ENCODE results near the gene SLC22A7. TPM values are rescaled to one million over a fixed set of nuclear protein-coding genes. Genes with fewer than 3 reads are reported as not detected.

SLC22A7 gene
- total RNA-seq, 1 experiment from 2014 or later: not detected

GRCh38 chr6:43282636-43283513 lies 15.2 kb upstream of the SLC22A7 start:
- DNase-seq (ENCODE audit: low read depth): no peak

- DNase-seq (ENCODE audit: low read depth): no peak
Measured at GRCh38 chr6:43283514-43283901, 14.6 kb upstream of the SLC22A7 start.

- DNase-seq (ENCODE audit: low read depth): no peak
Measured at GRCh38 chr6:43283905-43284304, 14.2 kb upstream of the SLC22A7 start.

- no peak for DNase-seq (ENCODE audit: low read depth)
Measured at GRCh38 chr6:43284991-43285781, 12.9 kb upstream of the SLC22A7 start.

- DNase-seq (ENCODE audit: low read depth): no peak
Measured at GRCh38 chr6:43285832-43286231, 12.2 kb upstream of the SLC22A7 start.

GRCh38 chr6:43286456-43286979 lies 11.5 kb upstream of the SLC22A7 start:
- no peak for DNase-seq (ENCODE audit: low read depth)

GRCh38 chr6:43286980-43287716 lies 10.9 kb upstream of the SLC22A7 start:
- DNase-seq (ENCODE audit: low read depth): no peak

- no peak for DNase-seq (ENCODE audit: low read depth)
Measured at GRCh38 chr6:43287717-43288679, 10.1 kb upstream of the SLC22A7 start.

- DNase-seq (ENCODE audit: low read depth): no peak
Measured at GRCh38 chr6:43290339-43290904, 7.6 kb upstream of the SLC22A7 start.

GRCh38 chr6:43290905-43291355 lies 7.1 kb upstream of the SLC22A7 start:
- no peak for DNase-seq (ENCODE audit: low read depth)

GRCh38 chr6:43291708-43292107 lies 6.4 kb upstream of the SLC22A7 start:
- no peak for DNase-seq (ENCODE audit: low read depth)

GRCh38 chr6:43292341-43292740 lies 5.7 kb upstream of the SLC22A7 start:
- DNase-seq (ENCODE audit: low read depth): no peak

- no peak for DNase-seq (ENCODE audit: low read depth)
Measured at GRCh38 chr6:43292763-43293318, 5.2 kb upstream of the SLC22A7 start.

- DNase-seq (ENCODE audit: low read depth): no peak
Measured at GRCh38 chr6:43293698-43294097, 4.4 kb upstream of the SLC22A7 start.

- no peak for DNase-seq (ENCODE audit: low read depth)
Measured at GRCh38 chr6:43294536-43294935, 3.5 kb upstream of the SLC22A7 start.

GRCh38 chr6:43295456-43295855 lies 2.6 kb upstream of the SLC22A7 start:
- no peak for DNase-seq (ENCODE audit: low read depth)

- no peak for DNase-seq (ENCODE audit: low read depth)
Measured at GRCh38 chr6:43296780-43297497, 1.1 kb upstream of the SLC22A7 start.

GRCh38 chr6:43298565-43299337 lies 691 bp downstream of the SLC22A7 start:
- DNase-seq (ENCODE audit: low read depth): no peak
